HEK293 (cell line): ENCODE measurements around the gene OPN4.

ENCODE experiments used
- GLI2 ChIP-seq: fragments of 450-650 bp; formaldehyde crosslinking; IDR thresholded peaks from 2 replicates; pipeline ENCODE4; 2017; ENCODE audit warnings: missing biosample characterization, missing genetic modification characterization, low read depth, borderline replicate concordance
- HOXC10 ChIP-seq: sonication (generic); formaldehyde crosslinking; IDR thresholded peaks from 2 replicates; pipeline ENCODE4 v1.8.1; 2023; ENCODE audit warnings: mild to moderate bottlenecking, missing genetic modification reagents
- HOXD13 ChIP-seq: sonication (generic); formaldehyde crosslinking; IDR thresholded peaks from 2 replicates; pipeline ENCODE4 v1.8.0; 2022; ENCODE audit warnings: missing genetic modification reagents, borderline replicate concordance
- KLF7 ChIP-seq: fragments of 450-650 bp; formaldehyde crosslinking; IDR thresholded peaks from 2 replicates; pipeline ENCODE4 v1.5.1; 2016; ENCODE audit warnings: missing biosample characterization, missing genetic modification characterization, borderline replicate concordance
- REPIN1 ChIP-seq: fragments of 450-650 bp; formaldehyde crosslinking; IDR thresholded peaks from 2 replicates; pipeline ENCODE4 v1.5.1; 2017; ENCODE audit warnings: missing biosample characterization, missing genetic modification characterization, low read depth
- SCRT2 ChIP-seq: fragments of 450-650 bp; formaldehyde crosslinking; IDR thresholded peaks from 2 replicates; pipeline ENCODE4 v1.5.1; 2016; ENCODE audit warnings: missing biosample characterization, missing genetic modification characterization
- SP2 ChIP-seq: fragments of 450-650 bp; formaldehyde crosslinking; IDR thresholded peaks from 2 replicates; pipeline ENCODE4 v1.5.1; 2016; ENCODE audit warnings: missing biosample characterization, missing genetic modification characterization
- SP7 ChIP-seq: fragments of 450-650 bp; formaldehyde crosslinking; IDR thresholded peaks from 2 replicates; pipeline ENCODE4 v1.5.1; 2016; ENCODE audit warnings: missing biosample characterization, missing genetic modification characterization
- TCF7L2 ChIP-seq: IDR thresholded peaks from 2 replicates; pipeline ENCODE4 v1.6.1; 2011; ENCODE audit warnings: low read depth, mild to moderate bottlenecking, inconsistent platforms, low read length, moderate library complexity, borderline replicate concordance
- ZBTB17 ChIP-seq: fragments of 450-650 bp; formaldehyde crosslinking; IDR thresholded peaks from 2 replicates; pipeline ENCODE4 v1.5.1; 2016; ENCODE audit warnings: missing biosample characterization, missing genetic modification characterization
- ZBTB20 ChIP-seq: fragments of 450-650 bp; formaldehyde crosslinking; IDR thresholded peaks from 2 replicates; pipeline ENCODE4 v1.5.1; 2016; ENCODE audit warnings: missing biosample characterization, missing genetic modification characterization
- ZFHX2 ChIP-seq: fragments of 450-650 bp; formaldehyde crosslinking; conservative IDR thresholded peaks from 2 replicates; pipeline ENCODE4 v1.5.1; 2016; ENCODE audit warnings: missing biosample characterization, missing genetic modification characterization
- ZNF10 ChIP-seq: fragments of 450-650 bp; formaldehyde crosslinking; IDR thresholded peaks from 2 replicates; pipeline ENCODE4 v1.5.1; 2017; ENCODE audit warnings: missing biosample characterization, missing genetic modification characterization
- ZNF140 ChIP-seq: fragments of 450-650 bp; formaldehyde crosslinking; IDR thresholded peaks from 2 replicates; pipeline ENCODE4 v1.5.1; 2016; ENCODE audit warnings: missing biosample characterization, missing genetic modification characterization
- ZNF341 ChIP-seq: fragments of 450-650 bp; formaldehyde crosslinking; IDR thresholded peaks from 2 replicates; pipeline ENCODE4; 2016; ENCODE audit warnings: low read depth, missing biosample characterization, missing genetic modification characterization
- ZNF362 ChIP-seq: fragments of 450-650 bp; formaldehyde crosslinking; IDR thresholded peaks from 2 replicates; pipeline ENCODE4 v1.5.1; 2016; ENCODE audit warnings: missing biosample characterization, missing genetic modification characterization
- ZNF37A ChIP-seq: fragments of 450-650 bp; IDR thresholded peaks from 2 replicates; pipeline ENCODE4 v1.5.1; 2018; ENCODE audit warnings: missing biosample characterization, missing genetic modification characterization
- ZNF521 ChIP-seq: fragments of 450-650 bp; formaldehyde crosslinking; IDR thresholded peaks from 2 replicates; pipeline ENCODE4 v1.5.1; 2017; ENCODE audit warnings: missing biosample characterization, mild to moderate bottlenecking, missing genetic modification characterization
- ZNF529 ChIP-seq: fragments of 450-650 bp; formaldehyde crosslinking; IDR thresholded peaks from 2 replicates; pipeline ENCODE4 v1.5.1; 2017; ENCODE audit warnings: missing genetic modification characterization, missing biosample characterization; ENCODE audit not compliant: insufficient replicate concordance
- ZNF530 ChIP-seq: fragments of 450-650 bp; formaldehyde crosslinking; IDR thresholded peaks from 2 replicates; pipeline ENCODE4 v1.5.1; 2016; ENCODE audit warnings: low read depth, missing biosample characterization, missing genetic modification characterization
- ZNF580 ChIP-seq: fragments of 450-650 bp; formaldehyde crosslinking; IDR thresholded peaks from 2 replicates; pipeline ENCODE4 v1.5.1; 2016; ENCODE audit warnings: missing biosample characterization, missing genetic modification characterization
- ZNF623 ChIP-seq: fragments of 450-650 bp; formaldehyde crosslinking; IDR thresholded peaks from 2 replicates; pipeline ENCODE4 v1.5.1; 2016; ENCODE audit warnings: missing biosample characterization, missing genetic modification characterization
- ZNF747 ChIP-seq: fragments of 450-650 bp; formaldehyde crosslinking; IDR thresholded peaks from 2 replicates; pipeline ENCODE4 v1.5.1; 2016; ENCODE audit warnings: missing biosample characterization, missing genetic modification characterization
- ZNF792 ChIP-seq: fragments of 450-650 bp; formaldehyde crosslinking; IDR thresholded peaks from 2 replicates; pipeline ENCODE4 v1.5.1; 2016; ENCODE audit warnings: missing biosample characterization, missing genetic modification characterization
- TF ChIP-seq, protein P1 (sequence below): fragments of 450-650 bp; formaldehyde crosslinking; IDR thresholded peaks from 2 replicates; pipeline ENCODE4 v1.5.1; 2016; ENCODE audit warnings: missing biosample characterization, missing genetic modification characterization
- TF ChIP-seq, protein P2 (sequence below): fragments of 450-650 bp; IDR thresholded peaks from 2 replicates; pipeline ENCODE4 v1.5.1; 2018; ENCODE audit warnings: missing biosample characterization, missing genetic modification characterization
- TF ChIP-seq, protein P3 (sequence below): fragments of 450-650 bp; formaldehyde crosslinking; IDR thresholded peaks from 2 replicates; pipeline ENCODE4 v1.5.1; 2016; ENCODE audit warnings: missing biosample characterization, missing genetic modification characterization
- TF ChIP-seq, protein P4 (sequence below): fragments of 450-650 bp; formaldehyde crosslinking; IDR thresholded peaks from 2 replicates; pipeline ENCODE4 v1.5.1; 2016; ENCODE audit warnings: missing biosample characterization, missing genetic modification characterization, low read depth

Gene OPN4

DNA sequence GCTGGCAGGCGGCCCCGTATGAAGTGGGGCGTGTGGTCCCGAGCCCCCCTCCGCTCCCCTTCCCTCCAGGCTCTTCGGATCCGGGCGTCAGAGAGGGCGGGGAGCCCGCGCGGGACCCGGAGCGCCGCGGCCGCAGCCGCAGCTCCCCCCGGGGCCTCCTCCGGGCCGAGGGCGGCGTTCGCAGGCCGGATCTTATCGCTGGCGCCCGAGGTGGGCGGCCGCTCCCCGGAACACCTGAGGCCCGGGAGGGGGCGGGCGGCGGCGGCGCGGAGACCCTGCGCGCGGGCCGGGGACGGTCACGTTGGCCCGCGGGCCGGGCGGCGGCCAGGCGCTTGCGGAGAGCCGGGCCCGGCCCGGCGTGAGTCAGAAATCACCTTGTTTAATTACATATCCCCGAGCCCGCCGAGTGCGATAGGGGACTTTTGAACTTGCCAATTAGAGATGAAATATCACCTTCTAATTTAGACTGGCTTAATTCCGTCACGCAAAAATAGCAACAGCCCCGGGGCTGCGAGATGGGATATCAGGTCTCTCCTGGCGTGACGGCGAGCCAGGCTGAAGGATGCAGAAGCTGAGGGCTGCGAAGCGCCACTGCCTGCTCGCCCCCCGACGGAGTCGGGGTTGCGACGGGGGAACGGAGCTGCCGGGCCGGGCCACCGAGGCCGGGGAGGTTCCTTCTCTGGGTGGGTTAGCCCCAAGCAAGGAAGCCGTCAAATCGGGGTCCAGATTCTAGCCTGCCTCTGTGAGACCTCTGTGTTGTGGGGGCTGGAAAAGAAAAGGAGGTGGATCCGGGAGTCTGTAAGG, 57.4 kb downstream of the OPN4 start (continued):
- TF ChIP-seq ZBTB17 (tag by site-specific recombination) = peak; percentile 83
- no peak for TF ChIP-seq GLI2
- TF ChIP-seq, protein P1, sequence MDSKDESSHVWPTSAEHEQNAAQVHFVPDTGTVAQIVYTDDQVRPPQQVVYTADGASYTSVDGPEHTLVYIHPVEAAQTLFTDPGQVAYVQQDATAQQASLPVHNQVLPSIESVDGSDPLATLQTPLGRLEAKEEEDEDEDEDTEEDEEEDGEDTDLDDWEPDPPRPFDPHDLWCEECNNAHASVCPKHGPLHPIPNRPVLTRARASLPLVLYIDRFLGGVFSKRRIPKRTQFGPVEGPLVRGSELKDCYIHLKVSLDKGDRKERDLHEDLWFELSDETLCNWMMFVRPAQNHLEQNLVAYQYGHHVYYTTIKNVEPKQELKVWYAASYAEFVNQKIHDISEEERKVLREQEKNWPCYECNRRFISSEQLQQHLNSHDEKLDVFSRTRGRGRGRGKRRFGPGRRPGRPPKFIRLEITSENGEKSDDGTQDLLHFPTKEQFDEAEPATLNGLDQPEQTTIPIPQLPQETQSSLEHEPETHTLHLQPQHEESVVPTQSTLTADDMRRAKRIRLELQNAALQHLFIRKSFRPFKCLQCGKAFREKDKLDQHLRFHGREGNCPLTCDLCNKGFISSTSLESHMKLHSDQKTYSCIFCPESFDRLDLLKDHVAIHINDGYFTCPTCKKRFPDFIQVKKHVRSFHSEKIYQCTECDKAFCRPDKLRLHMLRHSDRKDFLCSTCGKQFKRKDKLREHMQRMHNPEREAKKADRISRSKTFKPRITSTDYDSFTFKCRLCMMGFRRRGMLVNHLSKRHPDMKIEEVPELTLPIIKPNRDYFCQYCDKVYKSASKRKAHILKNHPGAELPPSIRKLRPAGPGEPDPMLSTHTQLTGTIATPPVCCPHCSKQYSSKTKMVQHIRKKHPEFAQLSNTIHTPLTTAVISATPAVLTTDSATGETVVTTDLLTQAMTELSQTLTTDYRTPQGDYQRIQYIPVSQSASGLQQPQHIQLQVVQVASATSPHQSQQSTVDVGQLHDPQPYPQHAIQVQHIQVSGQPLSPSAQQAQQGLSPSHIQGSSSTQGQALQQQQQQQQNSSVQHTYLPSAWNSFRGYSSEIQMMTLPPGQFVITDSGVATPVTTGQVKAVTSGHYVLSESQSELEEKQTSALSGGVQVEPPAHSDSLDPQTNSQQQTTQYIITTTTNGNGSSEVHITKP = peak; percentile 60
- no peak for TF ChIP-seq ZNF530 (tag by site-specific recombination)
- no peak for TF ChIP-seq ZNF580
- peak; percentile 88 for TF ChIP-seq ZBTB20
- no peak for TF ChIP-seq ZNF747 (tag by site-specific recombination)
- TF ChIP-seq KLF7 = no peak
- peak; percentile 83 for TF ChIP-seq SP7
- TF ChIP-seq HOXC10 (CRISPR knock-in tag) = no peak
- no peak for TF ChIP-seq ZNF37A (tag by site-specific recombination)
- no peak for TF ChIP-seq REPIN1 (tag by site-specific recombination)
- TF ChIP-seq, protein P2, sequence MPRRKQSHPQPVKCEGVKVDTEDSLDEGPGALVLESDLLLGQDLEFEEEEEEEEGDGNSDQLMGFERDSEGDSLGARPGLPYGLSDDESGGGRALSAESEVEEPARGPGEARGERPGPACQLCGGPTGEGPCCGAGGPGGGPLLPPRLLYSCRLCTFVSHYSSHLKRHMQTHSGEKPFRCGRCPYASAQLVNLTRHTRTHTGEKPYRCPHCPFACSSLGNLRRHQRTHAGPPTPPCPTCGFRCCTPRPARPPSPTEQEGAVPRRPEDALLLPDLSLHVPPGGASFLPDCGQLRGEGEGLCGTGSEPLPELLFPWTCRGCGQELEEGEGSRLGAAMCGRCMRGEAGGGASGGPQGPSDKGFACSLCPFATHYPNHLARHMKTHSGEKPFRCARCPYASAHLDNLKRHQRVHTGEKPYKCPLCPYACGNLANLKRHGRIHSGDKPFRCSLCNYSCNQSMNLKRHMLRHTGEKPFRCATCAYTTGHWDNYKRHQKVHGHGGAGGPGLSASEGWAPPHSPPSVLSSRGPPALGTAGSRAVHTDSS (tag by site-specific recombination) = 0 out of 2 replicates have a peak, but pooled peaks have one; percentile 6
- peak; percentile 56 for TF ChIP-seq SP2 (tag by site-specific recombination)
- TF ChIP-seq TCF7L2 = no peak
- no peak for TF ChIP-seq HOXD13 (CRISPR knock-in tag)
- TF ChIP-seq ZNF10 (tag by site-specific recombination) = no peak
- TF ChIP-seq ZNF529 (tag by site-specific recombination) = no peak
- TF ChIP-seq ZFHX2 (tag by site-specific recombination) = peak; percentile 87; the same call in 1 of the 2 replicates
- TF ChIP-seq ZNF792 = no peak
- TF ChIP-seq, protein P3, sequence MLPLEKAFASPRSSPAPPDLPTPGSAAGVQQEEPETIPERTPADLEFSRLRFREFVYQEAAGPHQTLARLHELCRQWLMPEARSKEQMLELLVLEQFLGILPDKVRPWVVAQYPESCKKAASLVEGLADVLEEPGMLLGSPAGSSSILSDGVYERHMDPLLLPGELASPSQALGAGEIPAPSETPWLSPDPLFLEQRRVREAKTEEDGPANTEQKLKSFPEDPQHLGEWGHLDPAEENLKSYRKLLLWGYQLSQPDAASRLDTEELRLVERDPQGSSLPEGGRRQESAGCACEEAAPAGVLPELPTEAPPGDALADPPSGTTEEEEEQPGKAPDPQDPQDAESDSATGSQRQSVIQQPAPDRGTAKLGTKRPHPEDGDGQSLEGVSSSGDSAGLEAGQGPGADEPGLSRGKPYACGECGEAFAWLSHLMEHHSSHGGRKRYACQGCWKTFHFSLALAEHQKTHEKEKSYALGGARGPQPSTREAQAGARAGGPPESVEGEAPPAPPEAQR (tag by site-specific recombination) = no peak
- no peak for TF ChIP-seq ZNF140 (tag by site-specific recombination)
- no peak; the same call in 1 of the 2 replicates for TF ChIP-seq ZNF341
- TF ChIP-seq ZNF521 (tag by site-specific recombination) = no peak
- TF ChIP-seq, protein P4, sequence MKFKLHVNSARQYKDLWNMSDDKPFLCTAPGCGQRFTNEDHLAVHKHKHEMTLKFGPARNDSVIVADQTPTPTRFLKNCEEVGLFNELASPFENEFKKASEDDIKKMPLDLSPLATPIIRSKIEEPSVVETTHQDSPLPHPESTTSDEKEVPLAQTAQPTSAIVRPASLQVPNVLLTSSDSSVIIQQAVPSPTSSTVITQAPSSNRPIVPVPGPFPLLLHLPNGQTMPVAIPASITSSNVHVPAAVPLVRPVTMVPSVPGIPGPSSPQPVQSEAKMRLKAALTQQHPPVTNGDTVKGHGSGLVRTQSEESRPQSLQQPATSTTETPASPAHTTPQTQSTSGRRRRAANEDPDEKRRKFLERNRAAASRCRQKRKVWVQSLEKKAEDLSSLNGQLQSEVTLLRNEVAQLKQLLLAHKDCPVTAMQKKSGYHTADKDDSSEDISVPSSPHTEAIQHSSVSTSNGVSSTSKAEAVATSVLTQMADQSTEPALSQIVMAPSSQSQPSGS (tag by site-specific recombination) = no peak
- no peak for TF ChIP-seq ZNF623 (tag by site-specific recombination)
- 0 out of 2 replicates have a peak, but pooled peaks have one; percentile 13 for TF ChIP-seq SCRT2
- TF ChIP-seq ZNF362 = no peak
